Measurements from ENCODE around the gene RBM43.

The RBM43 gene

GRCh38 chr2:151265991-151266390, 4.3 kb upstream of the RBM43 start:
- Histone ChIP-seq H3K9ac (no peak overlapping the region), H3K4me1 (ENCODE audit: low read depth, poor library complexity, severe bottlenecking) (peaks cover 8% of the 10 kb centered on the region), H3K4me2 (no peak overlapping the region), H4K20me1 (ENCODE audit: insufficient read depth) (no peaks in the 10 kb centered on the region), H3K36me3 (ENCODE audit: insufficient read depth) (no peaks in the 10 kb centered on the region), H3K27me3 (ENCODE audit: insufficient read depth, low read depth) (no peaks in the 10 kb centered on the region), H3K27ac (no peak overlapping the region), H2AFZ (ENCODE audit: low read depth) (no peak overlapping the region), H3K4me3 (IDR thresholded peaks at IDR 0.05; ENCODE audit: insufficient read depth, low read depth, low read length) (no peak overlapping the region), H3K79me2 (ENCODE audit: insufficient read depth, low read depth) (no peaks in the 10 kb centered on the region)
- no peak for TF ChIP-seq CTCF (conservative IDR thresholded peaks at IDR 0.05; ENCODE audit: low read depth, low read length)

DNA sequence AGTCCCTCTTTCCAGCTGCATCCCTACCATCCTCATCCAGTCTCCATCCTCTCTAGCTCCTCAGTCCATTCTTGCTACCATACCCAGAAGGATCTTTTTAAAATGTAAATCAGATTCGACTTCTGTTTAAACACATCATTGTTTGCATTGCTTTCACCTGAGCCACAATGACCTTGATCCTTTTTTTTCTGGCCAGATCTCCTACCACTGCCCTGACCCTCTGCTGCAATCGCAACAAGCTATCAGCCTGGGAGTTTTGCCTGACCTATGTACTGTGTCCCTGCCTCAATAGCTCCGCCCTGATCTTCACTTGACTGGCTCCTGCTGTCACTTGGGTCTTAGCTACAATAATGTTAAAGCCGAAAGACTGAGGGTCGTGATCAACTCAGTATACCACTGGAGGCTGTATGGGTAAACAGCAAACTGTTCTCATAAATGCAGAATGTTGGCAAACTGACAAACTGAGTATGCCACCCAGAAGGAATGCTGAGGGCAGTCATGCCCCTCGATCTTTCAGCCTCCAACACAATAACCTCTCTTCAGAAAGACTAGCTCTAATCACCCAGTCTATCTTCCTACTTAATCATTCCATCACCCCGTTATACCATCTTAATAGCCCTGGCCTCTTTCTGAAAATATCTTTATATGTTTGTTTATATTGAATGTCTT, 2.6 kb upstream of the RBM43 start:
- no peak for TF ChIP-seq CTCF (conservative IDR thresholded peaks at IDR 0.05; ENCODE audit: low read depth, low read length)
- no peaks in the 10 kb centered on the region for H3K36me3 ChIP-seq (ENCODE audit: insufficient read depth)
- peaks cover 8% of the 10 kb centered on the region; the same call in 1 of the 2 replicates for H3K79me2 ChIP-seq (ENCODE audit: insufficient read depth, low read depth)
- no peak overlapping the region for H3K4me2 ChIP-seq
- peaks cover 18% of the 10 kb centered on the region for H3K4me1 ChIP-seq (ENCODE audit: low read depth, poor library complexity, severe bottlenecking)
- H3K27me3 ChIP-seq (ENCODE audit: insufficient read depth, low read depth): no peaks in the 10 kb centered on the region
- H3K4me3 ChIP-seq (IDR thresholded peaks at IDR 0.05; ENCODE audit: insufficient read depth, low read depth, low read length): no peak overlapping the region
- H4K20me1 ChIP-seq (ENCODE audit: insufficient read depth): no peaks in the 10 kb centered on the region
- H3K9ac ChIP-seq: no peak overlapping the region
- H2AFZ ChIP-seq (ENCODE audit: low read depth): no peak overlapping the region
- H3K27ac ChIP-seq: no peak overlapping the region

DNA sequence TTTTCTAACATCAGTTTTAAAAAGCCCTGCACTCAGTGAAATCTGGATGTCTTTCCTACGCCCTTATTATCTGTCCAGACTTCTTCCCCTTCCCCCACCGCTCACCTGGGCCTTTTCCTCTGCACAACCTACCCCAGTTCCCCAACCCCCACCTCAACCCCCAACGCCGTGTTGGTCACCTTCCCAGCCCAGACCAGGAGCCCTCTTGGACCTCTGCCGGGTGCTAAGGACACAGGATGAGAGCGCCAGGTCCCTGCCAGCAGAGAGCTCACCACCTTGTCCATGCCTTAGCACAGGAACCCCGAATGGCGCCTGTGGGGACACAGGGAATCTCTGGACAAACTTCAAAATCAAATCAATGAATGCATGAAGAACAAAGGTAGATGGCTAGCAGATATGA, 966 bp upstream of the RBM43 start:
- H3K27me3 ChIP-seq (ENCODE audit: insufficient read depth, low read depth): no peaks in the 10 kb centered on the region
- peak overlapping the region; percentile 93 for H2AFZ ChIP-seq (ENCODE audit: low read depth)
- no peak overlapping the region for H3K9ac ChIP-seq
- H3K79me2 ChIP-seq (ENCODE audit: insufficient read depth, low read depth): peaks cover 8% of the 10 kb centered on the region; the same call in 1 of the 2 replicates
- H3K27ac ChIP-seq: no peak overlapping the region
- no peak overlapping the region for H3K4me3 ChIP-seq (IDR thresholded peaks at IDR 0.05; ENCODE audit: insufficient read depth, low read depth, low read length)
- H3K36me3 ChIP-seq (ENCODE audit: insufficient read depth): no peaks in the 10 kb centered on the region
- H3K4me2 ChIP-seq: peak overlapping the region; percentile 84; the same call in 1 of the 2 replicates
- H4K20me1 ChIP-seq (ENCODE audit: insufficient read depth): no peaks in the 10 kb centered on the region
- H3K4me1 ChIP-seq (ENCODE audit: low read depth, poor library complexity, severe bottlenecking): peaks cover 18% of the 10 kb centered on the region
- TF ChIP-seq CTCF (conservative IDR thresholded peaks at IDR 0.05; ENCODE audit: low read depth, low read length): no peak

- Histone ChIP-seq H3K4me3 (IDR thresholded peaks at IDR 0.05; ENCODE audit: insufficient read depth, low read depth, low read length) (peak overlapping the region; percentile 48), H3K4me1 (ENCODE audit: low read depth, poor library complexity, severe bottlenecking) (peaks cover 18% of the 10 kb centered on the region), H3K27ac (peak overlapping the region; percentile 94), H3K9ac (peak overlapping the region; percentile 95), H3K27me3 (ENCODE audit: insufficient read depth, low read depth) (no peaks in the 10 kb centered on the region), H3K4me2 (peak overlapping the region; percentile 84), H2AFZ (ENCODE audit: low read depth) (peak overlapping the region; percentile 93), H4K20me1 (ENCODE audit: insufficient read depth) (no peaks in the 10 kb centered on the region), H3K79me2 (ENCODE audit: insufficient read depth, low read depth) (peaks cover 8% of the 10 kb centered on the region; the same call in 1 of the 2 replicates), H3K36me3 (ENCODE audit: insufficient read depth) (no peaks in the 10 kb centered on the region)
- no peak for TF ChIP-seq CTCF (conservative IDR thresholded peaks at IDR 0.05; ENCODE audit: low read depth, low read length)
Observed at GRCh38 chr2:151261977-151262291, 271 bp upstream of the RBM43 start.
